CD14-positive monocyte (primary cell): ENCODE measurements around the gene CRTC3. TPM values are rescaled to one million over a fixed set of nuclear protein-coding genes. Genes with fewer than 3 reads are reported as not detected.
A peak's percentile ranks its signal among the peaks of the same experiment; 100 is the strongest.

Experiments
- DNase-seq, 3 donors: peaks; one replicate each; pipeline ENCODE4 v3.0.0-alpha.2; 2011 to 2022
- H2AFZ ChIP-seq: 2 replicates; pipeline ENCODE4 v1.6.0; 2012; ENCODE audit warnings: mild to moderate bottlenecking, low read depth, low read length, inconsistent platforms; ENCODE audit not compliant: insufficient read depth, poor library complexity, severe bottlenecking
- H3K27ac ChIP-seq, 2 donors: 1 replicate in 1 of 2; 2 replicates in 1 of 2; pipeline ENCODE4 v1.5.1; 2012 to 2013; ENCODE audit warnings: low read length in 2 of 2, control low read depth in 1 of 2, inconsistent platforms in 1 of 2, low read depth in 1 of 2, mild to moderate bottlenecking in 1 of 2
- H3K27me3 ChIP-seq, 2 donors: one replicate each; pipeline versions ENCODE4 v1.6.0 to v1.6.1; 2011 to 2013; ENCODE audit warnings: low read length in 2 of 2; ENCODE audit not compliant: control insufficient read depth in 2 of 2, insufficient read depth in 2 of 2
- H3K36me3 ChIP-seq, 2 donors: replicated peaks in 1 of 2; 1 replicate in 1 of 2; 2 replicates in 1 of 2; pipeline versions ENCODE4 v1.5.1 to v1.6.1; 2012 to 2013; ENCODE audit warnings: low read length in 2 of 2, control low read depth in 1 of 2, inconsistent platforms in 1 of 2, mild to moderate bottlenecking in 1 of 2; ENCODE audit not compliant: insufficient read depth in 2 of 2, control insufficient read depth in 1 of 2
- H3K4me1 ChIP-seq, 2 donors: 1 replicate in 1 of 2; 2 replicates in 1 of 2; pipeline versions ENCODE4 v1.5.1 to v1.6.1; 2012 to 2013; ENCODE audit warnings: low read length in 2 of 2, control low read depth in 1 of 2, inconsistent platforms in 1 of 2, mild to moderate bottlenecking in 1 of 2, moderate library complexity in 1 of 2; ENCODE audit not compliant: insufficient read depth in 2 of 2, control insufficient read depth in 1 of 2
- H3K4me2 ChIP-seq: replicated peaks from 2 replicates; pipeline ENCODE3; 2012; ENCODE audit warnings: low read length, moderate library complexity, mild to moderate bottlenecking; ENCODE audit not compliant: poor library complexity, severe bottlenecking; ENCODE audit errors: extremely low read depth
- H3K4me3 ChIP-seq, 3 experiments: fragments of 200-600 bp in 1 of 3; sonication (generic) in 1 of 3; replicated peaks in 1 of 3; 1 replicate in 2 of 3; 2 replicates in 1 of 3; pipeline ENCODE4 v1.5.1; 2011 to 2013; ENCODE audit warnings: low read length in 3 of 3, mild to moderate bottlenecking in 3 of 3, control low read depth in 2 of 3, low read depth in 2 of 3, inconsistent platforms in 1 of 3, moderate library complexity in 1 of 3
- H3K79me2 ChIP-seq: 2 replicates; pipeline ENCODE4 v1.6.0; 2012; ENCODE audit warnings: mild to moderate bottlenecking, control low read depth, inconsistent platforms, low read length, moderate library complexity; ENCODE audit not compliant: insufficient read depth
- H3K9ac ChIP-seq: 2 replicates; pipeline ENCODE4 v1.6.0; 2017; ENCODE audit warnings: low read length, mild to moderate bottlenecking; ENCODE audit not compliant: insufficient read depth, poor library complexity, severe bottlenecking
- H3K9me3 ChIP-seq, 2 donors: replicated peaks in 1 of 2; 1 replicate in 1 of 2; 2 replicates in 1 of 2; pipeline versions ENCODE4 v1.5.1 to v1.6.1; 2012 to 2013; ENCODE audit warnings: low read length in 2 of 2, control low read depth in 1 of 2; ENCODE audit not compliant: control insufficient read depth in 1 of 2, insufficient read depth in 1 of 2
- H4K20me1 ChIP-seq: 2 replicates; pipeline ENCODE4 v1.6.0; 2012; ENCODE audit warnings: mild to moderate bottlenecking, low read length, control low read depth, moderate library complexity; ENCODE audit not compliant: insufficient read depth
- H3K27ac Mint-ChIP-seq, 7 donors: one replicate each; pipeline ENCODE4 v1.8.0; 2020; ENCODE audit warnings: mild to moderate bottlenecking in 7 of 7, mixed read lengths in 7 of 7, moderate library complexity in 6 of 7, inconsistent platforms in 2 of 7
- H3K27me3 Mint-ChIP-seq, 3 donors: one replicate each; pipeline ENCODE4 v1.8.0; 2021 to 2022; ENCODE audit warnings: low read depth in 3 of 3, mild to moderate bottlenecking in 3 of 3, mixed read lengths in 3 of 3, moderate library complexity in 3 of 3, inconsistent platforms in 1 of 3
- H3K36me3 Mint-ChIP-seq, 2 donors: one replicate each; pipeline ENCODE4 v1.8.0; 2020; ENCODE audit warnings: mixed read lengths in 2 of 2, inconsistent platforms in 1 of 2, mild to moderate bottlenecking in 1 of 2
- H3K4me1 Mint-ChIP-seq: one replicate; pipeline ENCODE4 v1.8.0; 2020; ENCODE audit warnings: mild to moderate bottlenecking, mixed read lengths
- H3K4me3 Mint-ChIP-seq, 2 donors: one replicate each; pipeline ENCODE4 v1.8.0; 2020; ENCODE audit warnings: mild to moderate bottlenecking in 2 of 2, mixed read lengths in 2 of 2, moderate library complexity in 1 of 2
- H3K9me3 Mint-ChIP-seq, 7 donors: one replicate each; pipeline ENCODE4 v1.8.0; 2020 to 2022; ENCODE audit warnings: mixed read lengths in 7 of 7, mild to moderate bottlenecking in 6 of 7, moderate library complexity in 6 of 7, inconsistent platforms in 2 of 7
- CTCF ChIP-seq: fragments of 200-600 bp; IDR thresholded peaks from one replicate; pipeline ENCODE4 v1.8.0; 2022; ENCODE audit warnings: antibody characterized with exemption, mild to moderate bottlenecking
- WGBS: methylation state at CpG from one replicate; pipeline ENCODE4 v1.1.5; 2013; ENCODE audit warnings: missing lambda C conversion rate; ENCODE audit not compliant: insufficient coverage; 5-methylcytosine and 5-hydroxymethylcytosine counted together
- intact Hi-C, 2 donors: fragments of 100-400 bp; cut with micrococcal nuclease; formaldehyde crosslinking; loops; one replicate each; pipeline versions ENCODE4 v1.15.0 to v1.15.1; 2023
- polyA plus RNA-seq, 3 donors: library from polyadenylated mRNA; depleted of rRNA in 1 of 3; unstranded in 2 of 3; stranded (reverse) in 1 of 3; fragments of 300-500 nt in 2 of 3; fragments of >200 nt in 1 of 3; fragmentation: Illumina TruSeq in 2 of 3; gene quantifications; 1 replicate in 2 of 3; 2 replicates in 1 of 3; pipeline ENCODE4 v1.2.3, GENCODE V29; 2012 to 2021

Gene CRTC3
- polyA plus RNA-seq, 3 donors = 6.0 to 25.4 (median 12.2) TPM

DNA sequence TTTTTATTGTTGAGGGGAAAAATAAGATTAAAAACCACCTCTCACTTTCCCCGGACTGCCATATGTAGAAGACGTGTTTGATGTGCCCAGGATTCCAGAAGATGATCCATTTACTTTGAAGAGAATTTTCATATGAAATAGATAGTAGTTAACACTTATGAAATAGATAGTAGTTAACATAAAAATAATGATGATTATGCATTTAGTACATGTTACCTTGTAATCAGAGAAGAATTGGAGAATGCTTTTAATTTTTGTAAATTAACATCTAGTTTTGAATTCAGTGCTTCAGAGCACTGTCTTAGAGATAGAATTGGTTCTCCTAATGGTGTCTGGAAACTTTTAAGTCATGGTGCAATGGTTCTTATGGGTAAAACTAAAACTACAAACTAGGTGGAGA is 46.1 kb upstream of the CRTC3 start:
- Histone ChIP-seq H3K36me3 (peaks cover 95 to 98% of the 10 kb centered on the region in 2 donors), H3K27ac (peak overlapping the region in 1 of 2 donors; percentile 36), H3K4me3 (no peak overlapping the region), H3K9me3 (no peaks in the 10 kb centered on the region), H3K27me3 (no peaks in the 10 kb centered on the region), H2AFZ (no peak overlapping the region), H3K4me2 (no peak overlapping the region), H3K4me1 (no peaks in the 10 kb centered on the region), H3K9ac (no peak overlapping the region), H4K20me1 (peaks cover 97% of the 10 kb centered on the region), H3K79me2 (peaks cover 11% of the 10 kb centered on the region)
- peaks cover 0 to 2% (median 0%) of the 10 kb centered on the region in 3 donors for H3K27me3 Mint-ChIP-seq
- intact Hi-C loops = loop anchor here (2.0 to 10.0 kb wide), 2 partner anchors 159 to 163 kb away; no protein-coding TSS in a partner anchor
- H3K36me3 Mint-ChIP-seq = peaks cover 88 to 98% of the 10 kb centered on the region in 2 donors
- no peak for TF ChIP-seq CTCF
- H3K9me3 Mint-ChIP-seq = no peaks in the 10 kb centered on the region
- H3K4me3 Mint-ChIP-seq = no peak overlapping the region
- H3K27ac Mint-ChIP-seq = no peak overlapping the region
- no peaks in the 10 kb centered on the region for H3K4me1 Mint-ChIP-seq
- DNase-seq = no peak
- no CpG with 5 or more reads among the region's 2 CpGs for WGBS

- Mint-ChIP-seq H3K36me3 (peaks cover 93 to 98% of the 10 kb centered on the region in 2 donors), H3K9me3 (no peaks in the 10 kb centered on the region), H3K27me3 (no peaks in the 10 kb centered on the region), H3K4me1 (no peaks in the 10 kb centered on the region), H3K27ac (peak overlapping the region in 1 of 7 donors; percentile 52), H3K4me3 (no peak overlapping the region)
- no peaks in the 10 kb centered on the region for H3K4me1 ChIP-seq
- no peaks in the 10 kb centered on the region for H3K79me2 ChIP-seq
- peaks cover 96% of the 10 kb centered on the region for H4K20me1 ChIP-seq
- no peak for DNase-seq
- no peaks in the 10 kb centered on the region for H3K9me3 ChIP-seq
- no peak overlapping the region for H3K4me3 ChIP-seq
- no peak overlapping the region for H3K9ac ChIP-seq
- H3K4me2 ChIP-seq = no peak overlapping the region
- H2AFZ ChIP-seq = no peak overlapping the region
- TF ChIP-seq CTCF = no peak
- H3K27ac ChIP-seq = peak overlapping the region in 1 of 2 donors; percentile 38
- no peaks in the 10 kb centered on the region for H3K27me3 ChIP-seq
- WGBS = 97% methylated on average over 5 of the region's 8 CpGs
- intact Hi-C loops = loop anchor here in 1 of 2 donors (10.0 kb wide), 1 partner anchor 162 kb away; no protein-coding TSS in a partner anchor
- peaks cover 94 to 99% of the 10 kb centered on the region in 2 donors for H3K36me3 ChIP-seq
Measured at GRCh38 chr15:90487186-90487585, 42.5 kb upstream of the CRTC3 start.
